Adrenal gland (tissue), 12 donors: ENCODE data around the gene LYRM4. TPM values are rescaled to one million over a fixed set of nuclear protein-coding genes. Genes with fewer than 3 reads are reported as not detected.

Experiments
- DNase-seq, 7 donors: peaks; one replicate each; pipeline ENCODE4 v3.0.0-alpha.2; 2019 to 2020
- H3K27ac ChIP-seq, 5 donors: fragments of 200-600 bp; sonication (generic) in 4 of 5; 1 replicate in 3 of 5; 2 replicates in 2 of 5; pipeline versions ENCODE4 v1.5.1 to v1.8.0; 2016 to 2020; ENCODE audit warnings: mild to moderate bottlenecking in 1 of 5
- H3K27me3 ChIP-seq: fragments of 200-600 bp; 2 replicates; pipeline ENCODE4 v1.8.0; 2021
- H3K36me3 ChIP-seq, 2 donors: fragments of 200-600 bp; replicated peaks in 1 of 2; 1 replicate in 1 of 2; 2 replicates in 1 of 2; pipeline versions ENCODE4 v1.5.1 to v1.8.0; 2018 to 2022
- H3K4me1 ChIP-seq, 2 donors: fragments of 200-600 bp; replicated peaks in 1 of 2; 1 replicate in 1 of 2; 2 replicates in 1 of 2; pipeline versions ENCODE4 v1.5.1 to v1.8.0; 2018 to 2021
- H3K4me3 ChIP-seq, 4 donors: fragments of 200-600 bp; sonication (generic) in 3 of 4; one replicate each; pipeline ENCODE4 v1.5.1; 2016 to 2018
- H3K9me3 ChIP-seq, 3 donors: fragments of 200-600 bp; sonication (generic) in 1 of 3; replicated peaks in 1 of 3; 1 replicate in 2 of 3; 2 replicates in 1 of 3; pipeline versions ENCODE4 v1.5.1 to v1.8.0; 2016 to 2021
- CTCF ChIP-seq, 6 experiments: fragments of 450-650 bp in 4 of 6; fragments of 200-600 bp in 2 of 6; sonication (generic) in 1 of 6; IDR thresholded peaks; 1 replicate in 5 of 6; 2 replicates in 1 of 6; pipeline versions ENCODE4 v1.5.1 to v1.8.0; 2016 to 2021; ENCODE audit warnings: antibody characterized with exemption in 6 of 6, mild to moderate bottlenecking in 2 of 6, moderate library complexity in 1 of 6
- POLR2A ChIP-seq, 2 donors: fragments of 450-650 bp; IDR thresholded peaks; one replicate each; pipeline ENCODE4 v1.6.1; 2017; ENCODE audit warnings: antibody characterized with exemption in 2 of 2, mild to moderate bottlenecking in 2 of 2, moderate library complexity in 1 of 2
- WGBS, 4 donors: extraction: QIAGEN DNeasy Blood & Tissue Kit in 2 of 4; methylation state at CpG; one replicate each; pipeline versions ENCODE4 v1.1.5 to v1.1.7; 2013 to 2017; 5-methylcytosine and 5-hydroxymethylcytosine counted together
- intact Hi-C, 2 donors: fragments of 100-400 bp; cut with DNase I; formaldehyde crosslinking; loops; one replicate each; pipeline versions ENCODE4 v1.14.1 to v1.15.0; 2022 to 2023
- polyA plus RNA-seq, 3 donors: library from polyadenylated mRNA; stranded (reverse); fragments of 200-250 nt in 2 of 3; fragments of 350-450 nt in 1 of 3; fragmentation: Illumina TruSeq in 1 of 3; extraction: RNeasy Lipid Tissue Mini Kit (QIAGEN cat#74804) in 1 of 3; gene quantifications; one replicate each; pipeline ENCODE4 v1.2.3, GENCODE V29; 2013 to 2014
- total RNA-seq, 9 donors: library from RNA; depleted of rRNA in 4 of 9; stranded (reverse); fragments of >200 nt in 4 of 9; fragments of 120-200 nt in 1 of 9; fragmentation: NEBNext Ultra II Directional in 1 of 9; extraction: Animal tissue kit (Norgen Biotek cat#: 25700) in 1 of 9; gene quantifications; one replicate each; pipeline versions ENCODE4 v1.1.0 to v1.2.4, GENCODE V29; 2013 to 2023
- donor health status: healthy with polysubstance abuse.
- donor health status: Bipolar disorder and iron deficiency.
- donor health status: DM: yes; HTN: yes; CAD: no.
- donor health status: DM: no; HTN: no; CAD: no.
- donor health status: DM: no; HTN: no; CAD: no.
- donor health status: DM: yes; HTN: yes; CAD: no.

Gene LYRM4
- total and polyA plus RNA-seq, 12 donors: 16.1 to 65.1 (median 29.9) TPM

GRCh38 chr6:5246141-5247097 is 14.3 kb downstream of the LYRM4 start:
- Histone ChIP-seq H3K9me3 (no peaks in the 10 kb centered on the region), H3K4me1 (peaks cover 27 to 31% of the 10 kb centered on the region in 2 donors), H3K27me3 (no peaks in the 10 kb centered on the region), H3K4me3 (no peak overlapping the region), H3K27ac (no peak overlapping the region), H3K36me3 (no peaks in the 10 kb centered on the region)
- 80 to 89% (median 83%) methylated on average over 13 of the region's 13 CpGs for WGBS, 4 donors
- intact Hi-C loops: no loop called here
- TF ChIP-seq CTCF (IDR thresholded peaks at IDR 0.05) (no peak), POLR2A (IDR thresholded peaks at IDR 0.05) (no peak)
- no peak for DNase-seq

GRCh38 chr6:5243069-5243468 is 17.7 kb downstream of the LYRM4 start:
- TF ChIP-seq CTCF (IDR thresholded peaks at IDR 0.05) (no peak), POLR2A (IDR thresholded peaks at IDR 0.05) (no peak)
- WGBS, 4 donors: 81 to 94% (median 88%) methylated on average over 12 of the region's 12 CpGs
- no peak for DNase-seq
- Histone ChIP-seq H3K27ac (no peak overlapping the region), H3K9me3 (no peaks in the 10 kb centered on the region), H3K36me3 (no peaks in the 10 kb centered on the region), H3K4me3 (no peak overlapping the region), H3K4me1 (peaks cover 10 to 13% of the 10 kb centered on the region in 2 donors), H3K27me3 (no peaks in the 10 kb centered on the region)
- intact Hi-C loops: no loop called here

DNA sequence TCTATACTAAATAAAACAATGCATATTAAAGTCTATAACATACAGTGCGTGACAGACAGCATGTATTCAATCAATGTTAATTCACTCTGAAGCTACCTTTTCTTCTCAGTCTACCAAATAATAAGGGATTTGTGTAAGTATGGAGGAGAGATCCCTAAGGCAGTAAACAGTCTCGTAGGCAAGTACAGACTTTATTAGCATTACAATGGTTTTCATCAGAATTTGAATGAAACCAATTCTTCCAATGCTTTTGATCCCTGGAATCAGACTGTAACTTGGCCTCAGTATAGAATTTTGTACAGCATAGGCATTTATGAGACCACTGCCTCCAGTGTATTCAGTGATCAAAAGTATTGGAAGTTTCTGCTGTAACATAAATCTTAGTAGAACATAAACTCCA is 19.5 kb downstream of the LYRM4 start:
- Histone ChIP-seq H3K9me3 (no peaks in the 10 kb centered on the region), H3K27me3 (no peaks in the 10 kb centered on the region), H3K4me3 (no peak overlapping the region), H3K36me3 (peaks cover 0 to under 1% of the 10 kb centered on the region in 2 donors), H3K4me1 (peaks cover 10 to 11% of the 10 kb centered on the region in 2 donors), H3K27ac (no peak overlapping the region)
- TF ChIP-seq POLR2A (IDR thresholded peaks at IDR 0.05) (no peak), CTCF (IDR thresholded peaks at IDR 0.05) (no peak)
- intact Hi-C loops: no loop called here
- DNase-seq: no peak
- 94 to 98% (median 95%) methylated on average over 2 of the region's 2 CpGs for WGBS, 4 donors

DNA sequence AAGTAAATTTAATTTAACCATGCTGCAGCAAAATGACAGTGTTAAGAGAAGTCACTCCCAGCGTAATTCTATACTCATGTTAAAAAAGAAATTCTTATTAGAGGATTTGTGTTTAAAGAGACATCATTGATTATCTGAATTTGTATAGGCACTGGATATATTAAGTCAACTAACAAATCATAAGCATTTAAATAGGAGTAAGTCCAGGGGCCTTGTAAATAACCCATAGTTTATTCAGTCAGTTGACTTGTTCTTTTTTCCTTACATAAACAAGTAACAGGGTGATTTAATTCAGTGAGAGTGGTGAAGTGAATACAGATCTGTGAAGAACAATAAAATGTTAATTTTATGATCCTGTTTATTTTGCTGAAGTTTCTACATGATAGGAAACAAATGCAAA is 22.4 kb downstream of the LYRM4 start:
- H3K9me3 ChIP-seq: no peaks in the 10 kb centered on the region
- TF ChIP-seq CTCF (IDR thresholded peaks at IDR 0.05) (no peak), POLR2A (IDR thresholded peaks at IDR 0.05) (no peak)
- no peaks in the 10 kb centered on the region for H3K4me1 ChIP-seq
- DNase-seq: no peak
- no peak overlapping the region for H3K4me3 ChIP-seq
- H3K27ac ChIP-seq: no peak overlapping the region
- H3K27me3 ChIP-seq: no peaks in the 10 kb centered on the region
- intact Hi-C loops: no loop called here
- peaks cover 0 to 6% of the 10 kb centered on the region in 2 donors for H3K36me3 ChIP-seq
- WGBS, 4 donors: 90 to 96% (median 91%) methylated on average over 1 of the region's 1 CpG
